ENCODE measurements around the gene SNPH. TPM values are rescaled to one million over a fixed set of nuclear protein-coding genes. Genes with fewer than 3 reads are reported as not detected.

The SNPH gene
- total RNA-seq, 4 donors from 2014 or later, result 0.89 to 3.8 (median 2.5) TPM

DNA sequence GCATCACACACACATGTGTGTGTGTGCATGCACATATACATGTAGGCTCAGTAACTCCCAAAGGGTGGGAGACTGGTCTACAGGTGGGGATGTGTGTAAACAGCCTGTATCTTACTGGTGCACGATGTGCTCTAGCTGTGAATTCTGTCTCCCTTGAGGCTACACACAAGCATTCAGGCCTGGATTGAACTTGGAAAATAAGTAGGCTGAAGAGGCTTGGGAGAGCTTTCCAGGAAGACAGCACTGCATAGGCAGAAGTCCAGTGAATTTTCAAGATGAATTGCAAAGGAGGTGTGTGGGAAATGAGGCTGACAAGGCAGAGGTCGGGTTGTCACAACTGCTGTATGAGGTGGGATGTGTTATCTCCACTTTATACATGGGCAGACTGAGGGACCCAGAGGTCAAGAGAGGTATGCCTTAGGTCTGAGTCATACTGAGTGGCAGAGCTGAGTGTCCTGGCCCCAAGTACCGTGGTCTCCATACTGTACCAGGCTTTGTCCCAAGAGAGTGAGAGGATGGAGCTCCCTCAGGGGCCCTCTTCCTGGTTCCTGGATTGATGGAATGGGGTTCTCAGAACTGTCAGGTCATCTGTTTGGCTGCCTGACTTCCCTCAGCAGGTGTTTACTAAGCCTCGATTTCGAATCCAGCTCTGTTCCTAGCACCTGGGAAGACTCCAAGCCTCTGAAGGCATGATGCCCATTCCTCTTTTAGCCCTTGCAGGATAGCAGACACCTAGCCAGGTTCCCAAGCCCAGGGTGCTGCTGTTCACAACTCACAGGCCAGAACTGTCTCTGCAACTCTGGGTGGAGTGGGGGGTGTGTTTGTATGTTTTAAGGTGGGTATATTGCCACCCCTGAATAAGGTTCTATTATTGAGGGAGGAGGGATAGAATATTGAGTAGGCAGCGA is 14.4 kb downstream of the SNPH start:
- Histone ChIP-seq H3K27me3 (no peaks in the 10 kb centered on the region), H3K27ac (no peak overlapping the region), H3K36me3 (no peaks in the 10 kb centered on the region), H3K9me3 (no peaks in the 10 kb centered on the region), H3K4me3 (no peak overlapping the region), H3K4me1 (peaks cover 2% of the 10 kb centered on the region)
- WGBS, result 76% methylated on average over 4 of the region's 6 CpGs
- DNase-seq (ENCODE audit: low spot score in 2 of 2), result peak; percentile 15 to 34
- TF ChIP-seq CTCF (IDR thresholded peaks at IDR 0.05) (no peak), EP300 (IDR thresholded peaks at IDR 0.05) (no peak)

DNA sequence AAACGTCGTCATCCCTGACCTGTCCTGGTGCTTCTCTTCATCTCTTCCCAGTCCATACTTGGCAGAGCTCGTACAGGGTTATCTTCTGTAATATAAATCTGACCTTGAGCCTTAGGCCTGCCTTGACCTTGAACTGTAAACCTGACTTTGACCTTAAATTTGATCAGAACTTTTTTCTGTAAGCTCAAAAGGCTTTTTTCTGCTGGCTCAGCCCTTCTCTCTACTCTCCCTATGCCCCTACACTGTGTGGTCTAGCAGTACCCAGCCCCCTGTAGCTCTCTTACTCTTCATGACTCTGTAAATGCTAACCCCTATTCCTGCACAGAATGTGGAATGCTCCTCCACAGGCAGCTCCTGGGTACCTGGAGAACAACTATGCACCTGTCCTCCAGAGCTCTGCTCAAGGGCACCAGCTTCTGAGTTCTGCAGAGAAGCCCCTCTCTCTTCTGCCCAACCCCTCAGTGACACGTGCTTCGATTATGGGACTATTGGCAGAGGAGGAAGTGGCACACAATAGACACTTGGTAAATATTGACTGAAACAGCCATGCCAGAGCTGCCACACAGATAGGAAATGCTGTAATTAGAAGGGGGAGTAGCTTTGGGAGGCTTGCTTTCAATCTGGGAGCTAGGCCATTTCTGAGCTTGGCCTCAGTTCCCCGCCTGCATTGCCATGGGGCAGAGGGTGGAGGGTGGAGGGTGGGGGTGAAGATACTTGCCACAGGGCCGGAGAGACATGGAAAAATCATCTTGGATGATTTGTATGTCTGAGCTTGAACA is 15.4 kb downstream of the SNPH start:
- 55% methylated on average over 7 of the region's 7 CpGs for WGBS
- H3K4me3 ChIP-seq, result no peak overlapping the region

GRCh38 chr20:1282966-1283365 is 16.9 kb downstream of the SNPH start:
- no peak overlapping the region for H3K4me3 ChIP-seq
- peak; percentile 28 to 37 for DNase-seq (ENCODE audit: low spot score in 2 of 2)
- peaks cover 2% of the 10 kb centered on the region for H3K4me1 ChIP-seq
- 68% methylated on average over 3 of the region's 3 CpGs for WGBS
- no peaks in the 10 kb centered on the region for H3K27me3 ChIP-seq
- TF ChIP-seq EP300 (IDR thresholded peaks at IDR 0.05), result no peak
- TF ChIP-seq POLR2AphosphoS5 (IDR thresholded peaks at IDR 0.05), result no peak
- no peak for TF ChIP-seq POLR2A (IDR thresholded peaks at IDR 0.05)
- TF ChIP-seq CTCF (IDR thresholded peaks at IDR 0.05), result no peak
- H3K36me3 ChIP-seq, result no peaks in the 10 kb centered on the region
- H3K27ac ChIP-seq, result no peak overlapping the region
- no peaks in the 10 kb centered on the region for H3K9me3 ChIP-seq

More for the DNA sequence above, 15.4 kb downstream of the SNPH start:
- Histone ChIP-seq H3K27ac (no peak overlapping the region), H3K36me3 (no peaks in the 10 kb centered on the region), H3K27me3 (no peaks in the 10 kb centered on the region), H3K4me1 (peaks cover 2% of the 10 kb centered on the region), H3K9me3 (no peaks in the 10 kb centered on the region)
- peak; percentile 20 to 41 for DNase-seq (ENCODE audit: low spot score in 2 of 2)
- TF ChIP-seq EP300 (IDR thresholded peaks at IDR 0.05) (no peak), POLR2A (IDR thresholded peaks at IDR 0.05) (no peak), CTCF (IDR thresholded peaks at IDR 0.05) (no peak), POLR2AphosphoS5 (IDR thresholded peaks at IDR 0.05) (no peak)

DNA sequence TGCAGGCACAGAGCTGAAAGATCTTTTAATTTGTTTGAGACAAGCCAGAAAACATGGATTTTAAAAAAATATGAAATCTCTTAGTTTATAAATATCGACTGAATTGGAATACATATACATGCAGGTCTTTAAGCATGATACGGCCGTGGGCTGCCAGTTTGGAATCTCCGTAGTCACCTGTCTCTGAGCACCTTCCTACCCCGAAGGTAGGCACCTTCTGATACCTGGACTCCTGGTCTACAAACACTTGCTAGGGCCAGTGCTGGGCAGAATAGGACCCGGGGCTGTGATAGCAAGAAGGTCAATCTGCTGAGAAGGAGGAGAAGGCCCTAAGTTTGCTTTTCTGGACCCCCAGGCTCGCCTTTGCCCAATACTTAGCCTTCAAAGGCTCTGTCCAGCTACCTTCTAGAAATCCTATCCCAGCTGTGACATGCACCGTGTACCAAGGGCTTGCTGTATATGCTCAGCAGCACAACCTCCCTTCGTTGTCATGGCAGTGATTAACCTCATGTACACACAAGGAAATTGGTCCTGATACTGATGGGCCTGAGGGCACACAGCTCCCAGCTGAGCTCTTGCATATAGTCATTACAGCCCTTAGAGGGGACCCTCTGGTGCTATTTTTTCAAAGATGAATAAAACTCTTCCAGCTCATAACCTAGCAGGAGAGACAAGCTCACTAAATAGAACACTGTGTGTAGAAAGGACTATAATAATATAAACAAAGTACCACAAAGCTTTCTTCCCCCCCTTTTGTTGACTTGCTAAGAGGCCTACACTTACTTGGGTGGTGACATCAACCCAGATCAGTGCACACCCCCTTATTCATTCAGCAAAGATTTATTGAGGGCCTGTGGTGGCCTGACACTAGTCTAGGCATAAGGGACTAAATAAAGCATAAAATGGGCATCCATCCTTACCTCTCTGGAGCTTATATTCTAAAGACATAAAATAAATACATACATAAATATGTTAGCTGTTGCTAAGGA is 17.7 kb downstream of the SNPH start:
- Histone ChIP-seq H3K9me3 (no peaks in the 10 kb centered on the region), H3K27me3 (no peaks in the 10 kb centered on the region), H3K4me3 (no peak overlapping the region), H3K4me1 (peaks cover 2% of the 10 kb centered on the region), H3K27ac (no peak overlapping the region), H3K36me3 (no peaks in the 10 kb centered on the region)
- DNase-seq (ENCODE audit: low spot score in 2 of 2), result peak; percentile 7 to 45
- TF ChIP-seq POLR2AphosphoS5 (IDR thresholded peaks at IDR 0.05) (no peak), CTCF (IDR thresholded peaks at IDR 0.05) (no peak), POLR2A (IDR thresholded peaks at IDR 0.05) (no peak), EP300 (IDR thresholded peaks at IDR 0.05) (no peak)
- WGBS, result 89% methylated on average over 9 of the region's 9 CpGs
